Adrenal gland (tissue), 12 donors: ENCODE measurements around the gene ZBTB32. TPM values are rescaled to one million over a fixed set of nuclear protein-coding genes. Genes with fewer than 3 reads are reported as not detected.
A peak's percentile ranks its signal among the peaks of the same experiment; 100 is the strongest.

ENCODE experiments used
- DNase-seq, 7 donors: peaks; one replicate each; pipeline ENCODE4 v3.0.0-alpha.2; 2019 to 2020
- H3K27ac ChIP-seq, 5 donors: fragments of 200-600 bp; sonication (generic) in 4 of 5; 1 replicate in 3 of 5; 2 replicates in 2 of 5; pipeline versions ENCODE4 v1.5.1 to v1.8.0; 2016 to 2020; ENCODE audit warnings: mild to moderate bottlenecking in 1 of 5
- H3K27me3 ChIP-seq: fragments of 200-600 bp; 2 replicates; pipeline ENCODE4 v1.8.0; 2021
- H3K36me3 ChIP-seq, 2 donors: fragments of 200-600 bp; replicated peaks in 1 of 2; 1 replicate in 1 of 2; 2 replicates in 1 of 2; pipeline versions ENCODE4 v1.5.1 to v1.8.0; 2018 to 2022
- H3K4me1 ChIP-seq, 2 donors: fragments of 200-600 bp; replicated peaks in 1 of 2; 1 replicate in 1 of 2; 2 replicates in 1 of 2; pipeline versions ENCODE4 v1.5.1 to v1.8.0; 2018 to 2021
- H3K4me3 ChIP-seq, 4 donors: fragments of 200-600 bp; sonication (generic) in 3 of 4; one replicate each; pipeline ENCODE4 v1.5.1; 2016 to 2018
- H3K9me3 ChIP-seq, 3 donors: fragments of 200-600 bp; sonication (generic) in 1 of 3; replicated peaks in 1 of 3; 1 replicate in 2 of 3; 2 replicates in 1 of 3; pipeline versions ENCODE4 v1.5.1 to v1.8.0; 2016 to 2021
- CTCF ChIP-seq, 6 experiments: fragments of 450-650 bp in 4 of 6; fragments of 200-600 bp in 2 of 6; sonication (generic) in 1 of 6; IDR thresholded peaks; 1 replicate in 5 of 6; 2 replicates in 1 of 6; pipeline versions ENCODE4 v1.5.1 to v1.8.0; 2016 to 2021; ENCODE audit warnings: antibody characterized with exemption in 6 of 6, mild to moderate bottlenecking in 2 of 6, moderate library complexity in 1 of 6
- POLR2A ChIP-seq, 2 donors: fragments of 450-650 bp; IDR thresholded peaks; one replicate each; pipeline ENCODE4 v1.6.1; 2017; ENCODE audit warnings: antibody characterized with exemption in 2 of 2, mild to moderate bottlenecking in 2 of 2, moderate library complexity in 1 of 2
- WGBS, 4 donors: extraction: QIAGEN DNeasy Blood & Tissue Kit in 2 of 4; methylation state at CpG; one replicate each; pipeline versions ENCODE4 v1.1.5 to v1.1.7; 2013 to 2017; 5-methylcytosine and 5-hydroxymethylcytosine counted together
- intact Hi-C, 2 donors: fragments of 100-400 bp; cut with DNase I; formaldehyde crosslinking; loops; one replicate each; pipeline versions ENCODE4 v1.14.1 to v1.15.0; 2022 to 2023
- polyA plus RNA-seq, 3 donors: library from polyadenylated mRNA; stranded (reverse); fragments of 200-250 nt in 2 of 3; fragments of 350-450 nt in 1 of 3; fragmentation: Illumina TruSeq in 1 of 3; extraction: RNeasy Lipid Tissue Mini Kit (QIAGEN cat#74804) in 1 of 3; gene quantifications; one replicate each; pipeline ENCODE4 v1.2.3, GENCODE V29; 2013 to 2014
- total RNA-seq, 9 donors: library from RNA; depleted of rRNA in 4 of 9; stranded (reverse); fragments of >200 nt in 4 of 9; fragments of 120-200 nt in 1 of 9; fragmentation: NEBNext Ultra II Directional in 1 of 9; extraction: Animal tissue kit (Norgen Biotek cat#: 25700) in 1 of 9; gene quantifications; one replicate each; pipeline versions ENCODE4 v1.1.0 to v1.2.4, GENCODE V29; 2013 to 2023
- donor health status: healthy with polysubstance abuse.
- donor health status: Bipolar disorder and iron deficiency.
- donor health status: DM: yes; HTN: yes; CAD: no.
- donor health status: DM: no; HTN: no; CAD: no.
- donor health status: DM: no; HTN: no; CAD: no.
- donor health status: DM: yes; HTN: yes; CAD: no.

The ZBTB32 gene
- total and polyA plus RNA-seq, 12 donors = 0.27 to 0.40 (median 0.38) TPM; not detected in 9

- TF ChIP-seq CTCF (IDR thresholded peaks at IDR 0.05) (no peak), POLR2A (IDR thresholded peaks at IDR 0.05) (no peak)
- peaks cover 0 to 95% of the 10 kb centered on the region in 2 donors for H3K36me3 ChIP-seq
- no peak overlapping the region for H3K4me3 ChIP-seq
- H3K9me3 ChIP-seq = no peaks in the 10 kb centered on the region
- H3K27me3 ChIP-seq = no peaks in the 10 kb centered on the region
- H3K27ac ChIP-seq = no peak overlapping the region
- 89 to 94% (median 94%) methylated on average over 11 of the region's 11 CpGs for WGBS, 4 donors
- peaks cover 7 to 9% of the 10 kb centered on the region in 2 donors for H3K4me1 ChIP-seq
- DNase-seq = peak in 2 of 7 donors; percentile 6 to 21
- intact Hi-C loops = no loop called here
These were observed 25.4 kb downstream of the ZBTB32 start for GRCh38 chr19:35729763-35730162.

GRCh38 chr19:35730326-35730725, 26.0 kb downstream of the ZBTB32 start:
- Histone ChIP-seq H3K4me3 (no peak overlapping the region), H3K36me3 (peaks cover 0 to 94% of the 10 kb centered on the region in 2 donors), H3K9me3 (no peaks in the 10 kb centered on the region), H3K27me3 (no peaks in the 10 kb centered on the region), H3K4me1 (peaks cover 7 to 9% of the 10 kb centered on the region in 2 donors), H3K27ac (no peak overlapping the region)
- TF ChIP-seq CTCF (IDR thresholded peaks at IDR 0.05) (no peak), POLR2A (IDR thresholded peaks at IDR 0.05) (no peak)
- DNase-seq = no peak
- 90 to 96% (median 94%) methylated on average over 15 to 18 of the region's 18 CpGs for WGBS, 4 donors
- intact Hi-C loops = no loop called here

GRCh38 chr19:35731353-35731752, 27.0 kb downstream of the ZBTB32 start:
- WGBS, 4 donors = 89 to 92% (median 91%) methylated on average over 8 to 9 of the region's 9 CpGs
- Histone ChIP-seq H3K27me3 (no peaks in the 10 kb centered on the region), H3K36me3 (peaks cover 0 to 93% of the 10 kb centered on the region in 2 donors), H3K9me3 (no peaks in the 10 kb centered on the region), H3K4me1 (peaks cover 7 to 9% of the 10 kb centered on the region in 2 donors), H3K27ac (no peak overlapping the region), H3K4me3 (no peak overlapping the region)
- DNase-seq = no peak
- intact Hi-C loops = no loop called here
- TF ChIP-seq CTCF (IDR thresholded peaks at IDR 0.05) = no peak
- TF ChIP-seq POLR2A (IDR thresholded peaks at IDR 0.05) = no peak

- intact Hi-C loops = no loop called here
- no peaks in the 10 kb centered on the region for H3K9me3 ChIP-seq
- H3K4me1 ChIP-seq = peaks cover 7 to 9% of the 10 kb centered on the region in 2 donors
- peaks cover 0 to 93% of the 10 kb centered on the region in 2 donors for H3K36me3 ChIP-seq
- H3K27ac ChIP-seq = no peak overlapping the region
- TF ChIP-seq POLR2A (IDR thresholded peaks at IDR 0.05) (no peak), CTCF (IDR thresholded peaks at IDR 0.05) (no peak)
- H3K4me3 ChIP-seq = no peak overlapping the region
- H3K27me3 ChIP-seq = no peaks in the 10 kb centered on the region
- peak in 1 of 7 donors; percentile 18 for DNase-seq
- 82 to 86% (median 85%) methylated on average over 17 to 21 of the region's 21 CpGs for WGBS, 4 donors
These were observed 27.5 kb downstream of the ZBTB32 start for GRCh38 chr19:35731779-35732405.
